HG03521 (cell line): ENCODE data around the gene SMIM28.

Experiments used
- ATAC-seq: cut with Tn5 transposase; IDR thresholded peaks from one replicate; pipeline ENCODE4 v1.9.1; 2021; ENCODE audit warnings: mild to moderate bottlenecking, moderate library complexity; ENCODE audit not compliant: unreplicated experiment

SMIM28 gene

DNA sequence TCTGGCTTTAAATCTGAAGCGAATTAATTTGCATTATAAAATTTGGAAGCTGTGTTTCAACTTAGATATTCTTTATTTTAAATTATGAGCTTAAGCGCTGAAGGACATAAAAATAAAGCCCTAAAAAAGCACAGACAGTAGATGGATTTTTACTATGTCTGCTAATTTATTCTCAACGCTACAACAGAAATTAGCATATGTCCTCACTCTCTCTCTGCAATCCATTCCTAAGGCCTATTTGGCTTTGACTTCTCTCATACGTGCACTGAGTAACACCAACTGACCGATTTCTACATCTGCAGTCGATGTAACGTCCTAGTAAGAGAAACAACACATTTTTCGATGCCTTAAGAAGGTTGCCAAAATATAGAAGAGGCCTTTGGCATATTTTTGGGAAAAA lies 50.0 kb downstream of the SMIM28 start:
- ATAC-seq, result no peak

DNA sequence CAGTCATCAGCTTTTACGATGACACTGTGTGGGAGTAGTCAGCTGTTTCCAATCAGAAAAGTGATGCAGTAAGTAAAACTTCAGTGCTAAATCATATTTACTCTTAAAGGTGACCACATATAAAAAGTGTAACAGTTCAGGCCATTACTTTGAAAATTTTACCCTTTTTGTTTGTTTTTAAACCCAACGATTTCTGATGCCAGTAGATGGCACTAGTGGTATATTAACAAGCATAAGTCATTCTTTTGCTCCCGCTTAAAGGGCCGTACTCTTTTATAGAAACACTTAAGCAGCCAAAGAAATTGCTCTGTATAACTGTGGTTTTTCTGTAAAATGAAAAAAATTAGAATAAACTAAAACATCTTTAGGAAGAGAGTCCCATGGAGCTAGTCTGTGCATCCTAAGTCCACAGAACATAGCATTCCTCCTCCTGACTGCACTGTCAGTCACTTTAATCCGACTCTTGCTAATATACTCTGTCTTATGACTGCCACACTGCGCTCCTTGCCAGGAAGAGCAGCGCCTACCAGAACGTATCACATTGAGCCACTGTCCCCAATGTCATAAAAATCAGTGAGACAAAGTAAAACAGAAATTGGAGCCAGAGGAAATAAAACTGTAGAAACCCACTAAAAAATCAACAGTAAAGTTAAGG lies 51.4 kb downstream of the SMIM28 start:
- ATAC-seq, result no peak

GRCh38 chr6:138429761-138430160 lies 52.1 kb downstream of the SMIM28 start:
- no peak for ATAC-seq

GRCh38 chr6:138430361-138431145 lies 52.8 kb downstream of the SMIM28 start:
- ATAC-seq, result no peak

DNA sequence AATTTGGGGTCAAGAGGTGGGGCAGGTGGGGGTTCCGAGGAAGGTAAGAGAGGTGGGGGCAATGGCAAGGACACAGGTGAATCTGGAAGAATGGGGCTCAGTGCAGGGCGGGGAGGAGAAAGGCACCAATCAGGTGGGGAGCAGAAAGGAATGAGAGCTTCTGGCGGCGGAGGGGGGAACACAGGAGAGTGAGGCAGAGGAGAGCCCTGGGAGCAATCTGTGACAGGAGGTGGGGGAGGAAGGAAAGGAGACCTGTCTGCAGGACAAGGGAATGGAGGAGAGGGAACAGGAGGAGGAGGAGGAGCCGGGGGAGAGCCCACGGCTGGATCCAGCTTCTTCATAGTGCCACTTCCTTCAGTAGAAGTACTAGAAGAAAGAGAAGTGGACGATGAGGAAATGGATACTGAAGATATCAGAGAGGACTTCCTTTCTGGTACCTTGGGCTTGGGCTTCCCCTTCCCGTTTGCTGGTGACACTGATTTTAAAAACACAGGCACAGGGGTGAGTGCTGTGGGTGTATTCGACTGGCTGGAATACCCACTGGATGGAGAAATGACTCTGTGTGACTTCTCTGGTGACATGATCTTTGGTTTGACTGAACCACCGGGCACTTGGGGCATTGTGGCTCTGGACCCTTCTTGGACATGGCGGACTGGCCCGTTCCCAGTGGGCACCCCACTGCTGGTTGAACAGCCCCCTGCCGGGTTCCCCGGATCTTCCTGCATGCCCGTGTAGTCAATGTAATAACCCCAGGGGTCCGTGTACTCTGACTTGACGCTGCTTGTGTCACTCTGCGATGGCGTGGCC lies 53.8 kb downstream of the SMIM28 start:
- ATAC-seq, result no peak

DNA sequence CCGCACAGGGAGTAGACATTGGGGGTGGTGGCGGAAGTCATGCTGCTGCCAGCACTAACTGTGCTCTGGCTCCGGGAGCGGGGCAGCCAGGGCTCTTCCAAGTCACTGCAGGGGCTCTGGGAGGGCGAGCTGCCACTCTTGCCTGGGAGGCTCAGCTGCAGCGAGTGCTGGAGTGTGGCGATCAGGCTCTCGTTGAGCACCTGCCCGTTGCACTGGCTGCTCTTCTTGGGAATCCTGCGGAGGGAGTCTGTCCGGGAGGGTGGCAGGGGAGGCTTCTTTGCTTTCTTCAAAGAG lies 54.3 kb downstream of the SMIM28 start:
- ATAC-seq, result no peak
